GM12878 (cell line): ENCODE data around the gene OR2S2. TPM values are rescaled to one million over a fixed set of nuclear protein-coding genes. Genes with fewer than 3 reads are reported as not detected.

ENCODE experiments used
- ATAC-seq: fragments of 200-7000 bp; cut with Tn5 transposase; 3 replicates; pipeline ENCODE4 v1.9.1; 2020; ENCODE audit warnings: mild to moderate bottlenecking, moderate library complexity
- BruUV-seq: library from RNA; stranded (reverse); fragments of 400-500 nt; replicated peaks from 2 replicates; lab custom pipeline; 2021; lab: Mats Ljungman, UMichigan
- CTCF ChIA-PET: fragments of 300-600 bp; sonication (Branson Sonifier 250); formaldehyde crosslinking; extraction: SDS; loops from one replicate; lab custom pipeline; 2021; ENCODE audit warnings: inconsistent platforms; lab: Yijun Ruan, JAX
- POLR2A ChIA-PET: fragments of 350-600 bp; formaldehyde crosslinking; extraction: SDS; loops from one replicate; lab custom pipeline; 2021; ENCODE audit warnings: inconsistent platforms; lab: Charles Lee
- RAD21 ChIA-PET: fragments of 300-600 bp; sonication (Branson Sonifier 250); formaldehyde crosslinking; loops from one replicate; lab custom pipeline; 2023; ENCODE audit warnings: antibody characterized with exemption; ENCODE audit not compliant: unreplicated experiment; lab: Charles Lee
- SMC1A ChIA-PET: fragments of 300-600 bp; sonication (Branson Sonifier 250); formaldehyde crosslinking; loops from one replicate; lab custom pipeline; 2023; ENCODE audit not compliant: unreplicated experiment, uncharacterized antibody; lab: Charles Lee
- DNase-seq: peaks from one replicate; pipeline ENCODE4 v3.0.0-alpha.2; 2011; ENCODE audit warnings: low read depth, low spot score
- FAIRE-seq: peaks from 3 replicates; lab custom pipeline; 2011; peaks lifted over from hg19 to GRCh38; lab: Jason Lieb, UNC
- H2AFZ ChIP-seq: 2 replicates; pipeline ENCODE4 v1.6.0; 2011; ENCODE audit warnings: low read depth, low read length, control low read depth; ENCODE audit not compliant: control insufficient read depth
- H3K27ac ChIP-seq: 2 replicates; pipeline ENCODE4 v1.5.1; 2011; ENCODE audit warnings: control low read depth; ENCODE audit not compliant: control insufficient read depth, insufficient read depth
- H3K27me3 ChIP-seq, 2 experiments: replicated peaks in 1 of 2; 2 replicates each; pipeline versions ENCODE4 v1.6.0 to v1.6.1; 2011; ENCODE audit warnings: low read length in 1 of 2; ENCODE audit not compliant: control insufficient read depth in 2 of 2, insufficient read depth in 2 of 2
- H3K36me3 ChIP-seq, 2 experiments: 2 replicates each; pipeline ENCODE4 v1.5.1; 2011; ENCODE audit warnings: low read length in 1 of 2; ENCODE audit not compliant: control insufficient read depth in 2 of 2, insufficient read depth in 2 of 2
- H3K4me1 ChIP-seq: 2 replicates; pipeline ENCODE4 v1.6.1; 2011; ENCODE audit warnings: mild to moderate bottlenecking, low read length, moderate library complexity, mixed read lengths; ENCODE audit not compliant: control insufficient read depth, insufficient read depth
- H3K4me2 ChIP-seq: 2 replicates; pipeline ENCODE4 v1.6.0; 2011; ENCODE audit warnings: control low read depth; ENCODE audit not compliant: control insufficient read depth, insufficient read depth
- H3K4me3 ChIP-seq: fragments of 200-600 bp; sonication (generic); 2 replicates; pipeline ENCODE4 v1.5.1; 2016
- H3K79me2 ChIP-seq: 2 replicates; pipeline ENCODE4 v1.6.0; 2011; ENCODE audit warnings: low read length; ENCODE audit not compliant: control insufficient read depth, insufficient read depth
- H3K9ac ChIP-seq: 2 replicates; pipeline ENCODE4 v1.8.0; 2011; ENCODE audit warnings: low read length, control low read depth, mixed read lengths; ENCODE audit not compliant: control insufficient read depth, insufficient read depth
- H3K9me3 ChIP-seq: replicated peaks from 3 replicates; pipeline ENCODE4 v1.5.1; 2011; ENCODE audit warnings: mild to moderate bottlenecking, low read length; ENCODE audit not compliant: control insufficient read depth, insufficient read depth
- H4K20me1 ChIP-seq: 2 replicates; pipeline ENCODE4 v1.6.0; 2011; ENCODE audit not compliant: control insufficient read depth, insufficient read depth
- CEBPB ChIP-seq, 2 experiments: fragments of 150-350 bp in 1 of 2; IDR thresholded peaks; 2 replicates each; pipeline ENCODE4 v1.6.1; 2012 to 2014; ENCODE audit warnings: low read depth in 2 of 2, low read length in 2 of 2, borderline replicate concordance in 1 of 2, inconsistent platforms in 1 of 2
- FOXK2 ChIP-seq: fragments of 450-650 bp; IDR thresholded peaks from 2 replicates; pipeline ENCODE4 v1.6.1; 2017; ENCODE audit warnings: mild to moderate bottlenecking, moderate library complexity
- MLLT1 ChIP-seq: fragments of 450-650 bp; IDR thresholded peaks from 2 replicates; pipeline ENCODE4 v1.6.1; 2016; ENCODE audit warnings: mild to moderate bottlenecking
- MYB ChIP-seq: fragments of 150-350 bp; IDR thresholded peaks from 2 replicates; pipeline ENCODE4 v1.6.1; 2014; ENCODE audit warnings: mild to moderate bottlenecking, low read depth, low read length, borderline replicate concordance
- NBN ChIP-seq: fragments of 450-650 bp; IDR thresholded peaks from 2 replicates; pipeline ENCODE4 v1.6.1; 2016
- NFXL1 ChIP-seq: fragments of 450-650 bp; IDR thresholded peaks from 2 replicates; pipeline ENCODE4 v1.6.1; 2017; ENCODE audit warnings: antibody characterized with exemption, mild to moderate bottlenecking, borderline replicate concordance
- PAX8 ChIP-seq: fragments of 450-650 bp; IDR thresholded peaks from 2 replicates; pipeline ENCODE4 v1.6.1; 2017; ENCODE audit warnings: mild to moderate bottlenecking, moderate library complexity
- PRDM15 ChIP-seq: fragments of 450-650 bp; formaldehyde crosslinking; IDR thresholded peaks from 2 replicates; pipeline ENCODE4 v1.4.0; 2020; ENCODE audit warnings: mild to moderate bottlenecking, moderate library complexity
- SPI1 ChIP-seq: IDR thresholded peaks from 2 replicates; pipeline ENCODE4 v1.6.1; 2011; ENCODE audit warnings: low read depth, mild to moderate bottlenecking, low read length, moderate library complexity, borderline replicate concordance; ENCODE audit not compliant: insufficient read depth
- SRF ChIP-seq, 2 experiments: IDR thresholded peaks; 2 replicates each; pipeline ENCODE4 v1.6.1; 2011; ENCODE audit warnings: low read depth in 2 of 2, low read length in 2 of 2, mild to moderate bottlenecking in 1 of 2, moderate library complexity in 1 of 2
- SUPT20H ChIP-seq: IDR thresholded peaks from 2 replicates; pipeline ENCODE4 v1.6.1; 2011; ENCODE audit warnings: low read depth, mild to moderate bottlenecking, low read length, moderate library complexity, borderline replicate concordance; ENCODE audit not compliant: control insufficient read depth
- ZNF592 ChIP-seq: fragments of 450-650 bp; IDR thresholded peaks from 2 replicates; pipeline ENCODE4 v1.6.1; 2017; ENCODE audit warnings: mild to moderate bottlenecking, moderate library complexity
- WGBS: methylation state at CpG from one replicate; pipeline ENCODE4 v1.1.6; 2016; ENCODE audit warnings: low lambda C conversion rate; ENCODE audit not compliant: insufficient replicate concordance, insufficient coverage; ENCODE audit errors: missing lambda C conversion rate; 5-methylcytosine and 5-hydroxymethylcytosine counted together
- in situ Hi-C: fragments of 300-500 bp; cut with MboI; formaldehyde crosslinking; loops from 9 replicates; pipeline ENCODE4 v1.14.3; 2018; ENCODE audit warnings: mixed read lengths
- intact Hi-C: fragments of 100-400 bp; cut with micrococcal nuclease; formaldehyde crosslinking; loops from one replicate; pipeline ENCODE4 v1.14.2; 2022; ENCODE audit not compliant: unreplicated experiment
- polyA plus RNA-seq, 11 experiments: library from polyadenylated mRNA; depleted of rRNA in 4 of 11; unstranded in 6 of 11; stranded (reverse) in 5 of 11; fragments of >200 nt; fragmentation: Nextera tagmentation in 4 of 11; fragmentation: Illumina TruSeq in 1 of 11; extraction: Ambion mirVana in 4 of 11; extraction: Trizol in 1 of 11; gene quantifications; 1 replicate in 1 of 11; 2 replicates in 10 of 11; pipeline versions ENCODE4 v1.2.1 to v1.2.3, GENCODE V29; 2011 to 2016; ENCODE audit warnings: inconsistent platforms in 2 of 11, missing spikeins in 2 of 11, low read depth in 1 of 11
- total RNA-seq, 4 experiments: library from RNA; depleted of rRNA in 3 of 4; stranded (reverse); fragments of >200 nt in 3 of 4; fragmentation: Illumina TruSeq in 1 of 4; extraction: Trizol in 1 of 4; gene quantifications; 2 replicates each; pipeline versions ENCODE4 v1.2.1 to v1.2.3, GENCODE V29; 2013 to 2021
- TF ChIP-seq, protein P1 (sequence below): IDR thresholded peaks from 2 replicates; pipeline ENCODE4 v1.6.1; 2012; ENCODE audit warnings: low read depth, low read length, improper control_type of control experiment

Gene OR2S2
- total and polyA plus RNA-seq, 10 of the 15 experiments (the other 5 are each of a cell fraction or from before 2014, with no cell fraction given), result not detected

DNA sequence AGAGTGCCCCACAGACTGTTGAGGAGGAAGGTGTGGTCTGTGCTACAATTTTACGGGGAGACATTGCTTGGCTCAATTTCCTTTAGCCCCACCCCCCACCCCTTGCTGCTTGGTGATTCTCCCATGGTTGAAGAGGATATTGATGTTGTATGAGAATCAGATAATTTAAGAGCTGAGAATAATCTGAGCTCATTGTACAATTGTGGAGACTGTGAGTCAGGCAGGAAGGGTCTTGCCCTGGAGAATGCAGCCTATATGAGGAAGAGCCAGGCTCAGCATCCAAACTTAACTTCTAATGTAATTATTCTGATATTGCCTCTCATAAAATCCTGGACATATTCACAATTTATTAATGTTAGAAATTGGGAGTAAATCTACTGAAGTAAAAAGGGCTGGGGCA, 26.1 kb upstream of the OR2S2 start (continued):
- TF ChIP-seq SRF (IDR thresholded peaks at IDR 0.05; ENCODE audit: low read depth in 2 of 2, low read length in 2 of 2) (no peak), PAX8 (no peak), FOXK2 (no peak), CEBPB (IDR thresholded peaks at IDR 0.05; ENCODE audit: borderline replicate concordance in 1 of 2, low read depth in 2 of 2, low read length in 2 of 2) (no peak), MYB (no peak)

- H3K9ac ChIP-seq, result no peak overlapping the region
- no peak for DNase-seq
- H3K27me3 ChIP-seq, result peaks cover 0 to 2% of the 10 kb centered on the region in 2 experiments; a peak in 1 of 4 replicates
- no peak for ATAC-seq
- H3K4me1 ChIP-seq, result 0 out of 2 replicates have a peak, but pooled peaks cover under 1% of the 10 kb centered on the region
- no peaks in the 10 kb centered on the region for H3K79me2 ChIP-seq
- no peak overlapping the region for H3K27ac ChIP-seq
- BruUV-seq, result no TSS peak
- no peak overlapping the region for H3K4me3 ChIP-seq
- FAIRE-seq, result no peak
- ChIA-PET POLR2A (no interaction called here), SMC1A (interaction anchor here (0.6 kb wide), 1 partner anchor 25 kb away, joined by 3 read pairs; no protein-coding TSS in a partner anchor), CTCF (no interaction called here), RAD21 (no interaction called here)
- intact Hi-C loops, result no loop called here
- in situ Hi-C loops, result no loop called here
- H3K36me3 ChIP-seq, result no peaks in the 10 kb centered on the region
- H4K20me1 ChIP-seq, result no peaks in the 10 kb centered on the region
- H3K4me2 ChIP-seq, result no peak overlapping the region
- no peak overlapping the region for H2AFZ ChIP-seq
- WGBS, result 2% methylated on average over 2 of the region's 2 CpGs
- H3K9me3 ChIP-seq, result no peaks in the 10 kb centered on the region
- no peak for TF ChIP-seq MLLT1
- TF ChIP-seq NFXL1, result no peak
- no peak for TF ChIP-seq SUPT20H
- TF ChIP-seq NBN, result no peak
- TF ChIP-seq ZNF592, result no peak
- no peak for TF ChIP-seq SPI1
- TF ChIP-seq, protein P1, sequence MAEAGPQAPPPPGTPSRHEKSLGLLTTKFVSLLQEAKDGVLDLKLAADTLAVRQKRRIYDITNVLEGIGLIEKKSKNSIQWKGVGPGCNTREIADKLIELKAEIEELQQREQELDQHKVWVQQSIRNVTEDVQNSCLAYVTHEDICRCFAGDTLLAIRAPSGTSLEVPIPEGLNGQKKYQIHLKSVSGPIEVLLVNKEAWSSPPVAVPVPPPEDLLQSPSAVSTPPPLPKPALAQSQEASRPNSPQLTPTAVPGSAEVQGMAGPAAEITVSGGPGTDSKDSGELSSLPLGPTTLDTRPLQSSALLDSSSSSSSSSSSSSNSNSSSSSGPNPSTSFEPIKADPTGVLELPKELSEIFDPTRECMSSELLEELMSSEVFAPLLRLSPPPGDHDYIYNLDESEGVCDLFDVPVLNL, result no peak
- TF ChIP-seq PRDM15, result no peak
Observed at GRCh38 chr9:35981699-35982098, 23.7 kb upstream of the OR2S2 start.
